ENCODE data around the gene TADA2B. TPM values are rescaled to one million over a fixed set of nuclear protein-coding genes. Genes with fewer than 3 reads are reported as not detected.
"Not testable (repeated sequence)": the region's sequence is repeated elsewhere in the genome, so short reads cannot be mapped to it uniquely, and the experiment has no call there.

TADA2B gene
- total RNA-seq, 1 donor from 2014 or later, result 23.2 TPM

DNA sequence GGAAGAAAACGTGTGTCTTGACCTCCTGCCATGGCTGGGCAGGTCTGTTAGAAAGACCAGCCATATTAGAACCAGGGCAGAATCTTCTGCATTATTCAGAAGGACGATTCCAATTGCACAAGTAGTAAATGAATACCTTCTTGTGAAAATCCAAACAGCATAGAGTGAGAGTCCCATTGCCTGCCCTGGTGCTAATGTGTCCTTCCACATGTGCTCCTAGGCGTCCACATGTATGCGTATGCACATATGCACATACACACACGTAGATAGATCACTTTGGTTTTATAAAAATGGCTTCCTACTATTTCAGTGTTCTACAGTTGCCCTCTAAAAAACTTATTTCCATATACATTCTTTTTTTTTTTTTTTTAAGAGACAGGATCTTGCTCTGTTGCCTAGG is 34.9 kb downstream of the TADA2B start:
- DNase-seq, result no peak
- no peak for ATAC-seq
- no peaks in the 10 kb centered on the region for H3K27me3 ChIP-seq
- H3K4me3 ChIP-seq, result no peak overlapping the region
- H3K27ac ChIP-seq, result no peak overlapping the region
- TF ChIP-seq, protein P1, sequence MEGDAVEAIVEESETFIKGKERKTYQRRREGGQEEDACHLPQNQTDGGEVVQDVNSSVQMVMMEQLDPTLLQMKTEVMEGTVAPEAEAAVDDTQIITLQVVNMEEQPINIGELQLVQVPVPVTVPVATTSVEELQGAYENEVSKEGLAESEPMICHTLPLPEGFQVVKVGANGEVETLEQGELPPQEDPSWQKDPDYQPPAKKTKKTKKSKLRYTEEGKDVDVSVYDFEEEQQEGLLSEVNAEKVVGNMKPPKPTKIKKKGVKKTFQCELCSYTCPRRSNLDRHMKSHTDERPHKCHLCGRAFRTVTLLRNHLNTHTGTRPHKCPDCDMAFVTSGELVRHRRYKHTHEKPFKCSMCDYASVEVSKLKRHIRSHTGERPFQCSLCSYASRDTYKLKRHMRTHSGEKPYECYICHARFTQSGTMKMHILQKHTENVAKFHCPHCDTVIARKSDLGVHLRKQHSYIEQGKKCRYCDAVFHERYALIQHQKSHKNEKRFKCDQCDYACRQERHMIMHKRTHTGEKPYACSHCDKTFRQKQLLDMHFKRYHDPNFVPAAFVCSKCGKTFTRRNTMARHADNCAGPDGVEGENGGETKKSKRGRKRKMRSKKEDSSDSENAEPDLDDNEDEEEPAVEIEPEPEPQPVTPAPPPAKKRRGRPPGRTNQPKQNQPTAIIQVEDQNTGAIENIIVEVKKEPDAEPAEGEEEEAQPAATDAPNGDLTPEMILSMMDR (IDR thresholded peaks at IDR 0.05), result no peak
- intact Hi-C loops (cut with DNase I), result loop anchor here (10.0 kb wide), 1 partner anchor 353 kb away; no protein-coding TSS in a partner anchor
- no peaks in the 10 kb centered on the region for H3K4me1 ChIP-seq
- H3K36me3 ChIP-seq, result no peaks in the 10 kb centered on the region
- no peaks in the 10 kb centered on the region for H3K9me3 ChIP-seq

DNA sequence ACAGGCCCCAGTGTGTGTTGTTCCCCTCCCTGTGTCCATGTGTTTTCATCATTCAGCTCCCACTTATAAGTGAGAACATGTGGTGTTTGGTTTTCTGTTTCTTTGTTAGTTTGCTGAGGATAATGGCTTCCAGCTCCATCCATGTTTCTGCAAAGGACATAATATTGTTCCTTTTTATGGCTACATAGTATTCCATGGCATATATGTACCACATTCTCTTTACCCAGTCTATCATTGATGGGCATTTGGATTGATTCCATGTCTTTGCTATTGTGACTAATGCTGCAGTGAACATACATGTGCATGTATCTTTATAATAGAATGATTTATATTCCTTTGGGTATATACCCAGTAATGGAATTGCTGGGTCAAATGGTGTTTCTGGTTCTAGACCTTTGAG is 36.3 kb downstream of the TADA2B start:
- H3K4me1 ChIP-seq, H3K4me3 ChIP-seq, DNase-seq, H3K27ac ChIP-seq, H3K9me3 ChIP-seq, H3K27me3 ChIP-seq, H3K36me3 ChIP-seq, ATAC-seq: not testable (repeated sequence)
- intact Hi-C loops (cut with DNase I), result loop anchor here (10.0 kb wide), 1 partner anchor 355 kb away; no protein-coding TSS in a partner anchor

DNA sequence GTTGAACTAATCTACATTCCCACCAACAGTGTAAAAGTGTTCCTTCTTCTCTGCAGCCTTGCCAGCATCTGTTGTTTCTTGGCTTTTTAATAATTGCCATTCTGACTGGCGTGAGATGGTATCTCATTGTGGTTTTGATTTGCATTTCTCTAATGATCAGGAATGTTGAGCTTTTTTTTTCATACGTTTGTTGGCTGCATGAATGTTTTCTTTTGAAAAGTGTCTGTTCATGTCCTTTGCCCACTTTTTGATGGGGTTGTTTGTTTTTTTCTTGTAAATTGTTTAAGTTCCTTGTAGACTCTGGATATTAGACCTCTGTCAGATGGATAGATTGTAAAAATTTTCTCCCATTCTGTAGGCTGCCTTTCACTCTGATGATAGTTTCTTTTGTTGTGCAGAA is 36.7 kb downstream of the TADA2B start:
- not testable (repeated sequence) for H3K36me3 ChIP-seq, ATAC-seq, H3K9me3 ChIP-seq, H3K4me3 ChIP-seq, H3K27ac ChIP-seq, DNase-seq, H3K27me3 ChIP-seq, H3K4me1 ChIP-seq
- intact Hi-C loops (cut with DNase I), result loop anchor here (10.0 kb wide), 1 partner anchor 355 kb away; no protein-coding TSS in a partner anchor

DNA sequence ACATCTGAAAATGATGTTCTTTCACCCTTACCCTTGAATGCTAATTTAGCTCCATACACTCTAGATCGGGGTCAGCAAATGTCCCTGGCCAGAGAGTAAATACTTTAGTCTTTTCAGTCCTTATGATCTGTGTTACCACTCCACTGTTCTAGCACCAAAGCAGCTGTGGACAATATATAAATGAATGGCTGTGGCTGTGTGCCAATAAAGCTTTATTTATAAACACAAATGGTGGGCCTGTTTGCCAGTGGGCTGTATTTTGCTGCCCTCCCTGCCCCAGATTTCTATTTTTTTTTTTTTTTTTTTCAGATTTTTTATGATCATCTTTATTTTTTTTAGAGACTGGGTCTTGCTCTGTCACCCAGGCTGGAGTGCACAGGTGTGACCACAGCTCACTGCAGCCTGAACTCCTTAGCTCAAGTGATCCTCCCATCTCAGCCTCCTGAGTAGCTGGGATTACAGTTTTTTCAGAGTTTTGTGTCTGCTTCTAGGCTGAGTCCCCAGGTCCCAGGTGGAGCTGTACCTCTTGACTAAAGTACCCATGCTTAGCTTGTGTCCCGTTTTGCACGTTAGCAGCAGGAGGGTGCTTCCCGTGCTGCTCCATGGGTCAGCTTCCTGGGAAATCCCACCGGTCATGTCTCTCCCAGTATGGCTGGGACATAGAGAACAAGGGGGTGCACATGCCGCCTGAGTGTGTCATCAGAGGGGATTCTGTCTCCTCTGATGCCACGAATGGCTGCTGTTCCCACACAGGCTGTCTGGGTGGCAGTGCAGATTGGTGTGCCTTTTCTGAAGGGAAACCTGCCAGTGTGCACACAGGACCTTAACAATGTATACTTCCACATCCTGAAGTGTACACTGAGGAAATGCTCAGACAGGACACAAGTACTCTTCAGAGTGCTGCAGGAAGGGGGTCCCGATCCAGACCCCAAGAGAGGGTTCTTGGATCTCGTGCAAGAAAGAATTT is 40.7 kb downstream of the TADA2B start:
- no peaks in the 10 kb centered on the region for H3K4me1 ChIP-seq
- H3K36me3 ChIP-seq, result no peaks in the 10 kb centered on the region
- no peak for DNase-seq
- H3K4me3 ChIP-seq, result peak overlapping the region; percentile 21
- TF ChIP-seq, protein P1 (IDR thresholded peaks at IDR 0.05), result no peak
- H3K27ac ChIP-seq, result no peak overlapping the region
- ATAC-seq, result no peak
- intact Hi-C loops (cut with DNase I), result no loop called here
- H3K9me3 ChIP-seq, result no peaks in the 10 kb centered on the region
- H3K27me3 ChIP-seq, result peaks cover 18% of the 10 kb centered on the region

DNA sequence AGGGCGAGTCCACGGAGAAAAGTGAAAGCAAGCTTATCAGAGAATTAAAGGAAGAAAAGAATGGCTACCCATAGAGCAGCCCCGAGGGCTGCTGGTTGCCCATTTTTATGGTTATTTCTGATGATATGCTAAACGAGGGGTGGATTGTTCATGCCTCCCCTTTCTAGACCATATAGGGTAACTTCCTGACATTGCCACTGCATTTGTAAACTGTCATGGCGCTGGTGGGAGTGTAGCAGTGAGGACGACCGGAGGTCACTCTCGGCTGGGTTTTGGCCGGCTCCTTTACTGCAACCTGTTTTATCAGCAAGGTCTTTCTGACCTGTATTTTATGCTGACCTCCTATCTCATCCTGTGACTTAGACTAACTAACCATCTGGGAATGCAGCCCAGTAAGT is 41.4 kb downstream of the TADA2B start:
- ATAC-seq; DNase-seq; H3K36me3 ChIP-seq; H3K4me1 ChIP-seq; H3K9me3 ChIP-seq; H3K27ac ChIP-seq; intact Hi-C loops (cut with DNase I): not testable (repeated sequence)
- Histone ChIP-seq H3K27me3 (peaks cover 18% of the 10 kb centered on the region), H3K4me3 (peak overlapping the region; percentile 21)

DNA sequence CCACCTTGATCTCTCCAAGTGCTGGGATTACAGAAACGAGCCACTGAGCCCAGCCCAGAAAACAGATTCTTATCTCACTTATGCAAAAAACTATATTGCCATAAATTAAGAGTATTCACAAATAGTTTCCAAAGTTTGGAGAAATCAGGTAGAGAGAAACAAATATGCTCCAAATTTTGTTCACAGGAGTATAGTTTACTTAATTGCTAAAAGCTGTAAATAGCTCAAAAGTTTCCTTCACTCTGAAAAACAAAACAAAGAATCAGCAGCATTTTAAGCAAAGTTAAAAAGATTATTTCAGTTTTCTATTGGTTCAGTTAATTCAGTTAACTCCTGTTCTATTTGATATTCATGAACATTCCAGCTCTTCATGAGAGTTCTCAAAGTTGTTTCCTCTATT is 43.2 kb downstream of the TADA2B start:
- TF ChIP-seq, protein P1 (IDR thresholded peaks at IDR 0.05), result no peak
- ATAC-seq (no peak), DNase-seq (no peak)
- Histone ChIP-seq H3K27me3 (peaks cover 18% of the 10 kb centered on the region), H3K4me1 (no peaks in the 10 kb centered on the region), H3K9me3 (no peaks in the 10 kb centered on the region), H3K27ac (no peak overlapping the region), H3K4me3 (no peak overlapping the region), H3K36me3 (no peaks in the 10 kb centered on the region)
- intact Hi-C loops (cut with DNase I), result no loop called here

DNA sequence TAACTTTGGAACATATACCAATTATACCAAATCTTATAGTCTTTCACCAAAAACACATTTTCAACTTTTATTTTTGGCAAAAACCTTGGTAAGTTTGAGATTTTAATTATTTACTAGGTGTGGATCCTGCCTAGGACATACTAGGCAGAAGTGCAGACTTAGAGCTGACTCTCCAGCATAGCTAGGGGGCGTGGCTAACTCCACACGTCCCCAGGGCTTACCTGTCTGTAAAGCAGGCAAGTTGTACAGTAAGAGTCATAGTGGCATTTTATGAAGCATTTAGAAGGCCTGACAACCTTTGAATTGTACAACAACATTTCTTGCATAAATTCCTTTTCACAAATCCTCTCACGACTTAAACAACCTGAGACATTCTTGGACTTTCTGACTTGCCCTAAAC is 43.9 kb downstream of the TADA2B start:
- ATAC-seq (no peak), DNase-seq (no peak)
- Histone ChIP-seq H3K27me3 (peaks cover 18% of the 10 kb centered on the region), H3K9me3 (no peaks in the 10 kb centered on the region), H3K27ac (no peak overlapping the region), H3K36me3 (no peaks in the 10 kb centered on the region), H3K4me1 (no peaks in the 10 kb centered on the region), H3K4me3 (no peak overlapping the region)
- intact Hi-C loops (cut with DNase I), result no loop called here
- TF ChIP-seq, protein P1 (IDR thresholded peaks at IDR 0.05), result no peak
